Activated T-cell treated with anti-CD3 and anti-CD28 coated beads, Interleukin-2, amount 50 U/mL, for 4 hours (primary cell): ENCODE results near the gene SPIN1. TPM values are rescaled to one million over a fixed set of nuclear protein-coding genes. Genes with fewer than 3 reads are reported as not detected.

Source experiments
- ATAC-seq, 2 donors: fragments of 200-7000 bp; cut with Tn5 transposase; one replicate each; pipeline ENCODE4 v1.10.0; 2021
- DNase-seq: peaks from one replicate; pipeline ENCODE4 v3.0.0-alpha.2; 2020
- H3K27me3 Mint-ChIP-seq: one replicate; pipeline ENCODE4 v1.8.0; 2021; ENCODE audit warnings: low read depth, mixed read lengths
- H3K36me3 Mint-ChIP-seq: one replicate; pipeline ENCODE4 v1.8.0; 2022; ENCODE audit warnings: mixed read lengths; ENCODE audit not compliant: insufficient read depth
- H3K4me1 Mint-ChIP-seq: one replicate; pipeline ENCODE4 v1.8.0; 2021; ENCODE audit warnings: low read depth, mixed read lengths
- H3K4me3 Mint-ChIP-seq: one replicate; pipeline ENCODE4 v1.8.0; 2021; ENCODE audit warnings: mild to moderate bottlenecking, moderate library complexity, mixed read lengths
- H3K9me3 Mint-ChIP-seq: one replicate; pipeline ENCODE4 v1.8.0; 2021; ENCODE audit warnings: mixed read lengths
- total RNA-seq, 3 donors: library from RNA; stranded (reverse); gene quantifications; one replicate each; pipeline ENCODE4 v1.2.1, GENCODE V29; 2021

The SPIN1 gene
- total RNA-seq, 3 donors from 2014 or later: 16.2 to 17.8 (median 16.3) TPM

DNA sequence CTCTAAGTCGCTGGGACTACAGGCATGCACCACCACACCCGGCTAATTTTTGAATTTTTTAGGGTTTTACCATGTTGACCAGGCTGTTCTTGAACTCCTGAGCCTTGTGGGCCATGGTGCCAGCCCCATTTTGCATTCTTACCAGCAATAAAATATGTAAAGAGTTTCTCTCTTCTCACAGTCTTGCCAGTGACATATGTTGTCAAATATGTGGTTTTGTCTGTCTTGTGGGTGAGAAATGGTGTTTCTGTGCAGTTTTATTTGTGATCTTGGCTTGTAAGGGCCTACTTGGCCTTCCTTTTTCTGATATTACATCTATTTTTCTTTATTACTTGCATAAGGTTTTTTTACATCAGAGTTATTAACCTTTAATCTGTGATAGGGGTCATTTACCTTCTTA, 47.1 kb downstream of the SPIN1 start:
- Mint-ChIP-seq H3K27me3 (no peaks in the 10 kb centered on the region), H3K36me3 (peaks cover 54% of the 10 kb centered on the region), H3K4me1 (peaks cover 25% of the 10 kb centered on the region), H3K9me3 (peaks cover 3% of the 10 kb centered on the region), H3K4me3 (no peak overlapping the region)
- DNase-seq (no peak), ATAC-seq (no peak)

DNA sequence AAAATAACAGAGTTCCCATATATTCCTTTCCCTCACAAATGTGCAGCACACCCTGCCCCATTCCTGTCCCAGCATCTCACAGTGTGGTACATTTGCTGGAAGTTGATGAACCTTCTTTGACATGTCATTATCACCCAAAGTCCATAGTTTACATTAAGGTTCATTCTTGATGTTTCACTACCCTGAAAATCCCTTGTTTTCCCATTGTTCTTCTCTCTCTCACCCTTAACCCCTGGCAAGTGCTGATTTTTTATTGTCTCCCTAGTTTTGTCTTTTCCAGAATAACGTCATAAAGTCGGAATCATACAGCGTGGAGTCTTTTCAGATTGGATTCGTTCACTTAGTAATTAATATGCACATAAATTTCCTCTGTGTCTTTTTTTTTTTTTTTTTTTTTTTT, 48.1 kb downstream of the SPIN1 start:
- Mint-ChIP-seq H3K9me3 (peaks cover 3% of the 10 kb centered on the region), H3K4me3 (no peak overlapping the region), H3K27me3 (no peaks in the 10 kb centered on the region), H3K36me3 (peaks cover 56% of the 10 kb centered on the region), H3K4me1 (peaks cover 25% of the 10 kb centered on the region)
- ATAC-seq (no peak), DNase-seq (no peak)

DNA sequence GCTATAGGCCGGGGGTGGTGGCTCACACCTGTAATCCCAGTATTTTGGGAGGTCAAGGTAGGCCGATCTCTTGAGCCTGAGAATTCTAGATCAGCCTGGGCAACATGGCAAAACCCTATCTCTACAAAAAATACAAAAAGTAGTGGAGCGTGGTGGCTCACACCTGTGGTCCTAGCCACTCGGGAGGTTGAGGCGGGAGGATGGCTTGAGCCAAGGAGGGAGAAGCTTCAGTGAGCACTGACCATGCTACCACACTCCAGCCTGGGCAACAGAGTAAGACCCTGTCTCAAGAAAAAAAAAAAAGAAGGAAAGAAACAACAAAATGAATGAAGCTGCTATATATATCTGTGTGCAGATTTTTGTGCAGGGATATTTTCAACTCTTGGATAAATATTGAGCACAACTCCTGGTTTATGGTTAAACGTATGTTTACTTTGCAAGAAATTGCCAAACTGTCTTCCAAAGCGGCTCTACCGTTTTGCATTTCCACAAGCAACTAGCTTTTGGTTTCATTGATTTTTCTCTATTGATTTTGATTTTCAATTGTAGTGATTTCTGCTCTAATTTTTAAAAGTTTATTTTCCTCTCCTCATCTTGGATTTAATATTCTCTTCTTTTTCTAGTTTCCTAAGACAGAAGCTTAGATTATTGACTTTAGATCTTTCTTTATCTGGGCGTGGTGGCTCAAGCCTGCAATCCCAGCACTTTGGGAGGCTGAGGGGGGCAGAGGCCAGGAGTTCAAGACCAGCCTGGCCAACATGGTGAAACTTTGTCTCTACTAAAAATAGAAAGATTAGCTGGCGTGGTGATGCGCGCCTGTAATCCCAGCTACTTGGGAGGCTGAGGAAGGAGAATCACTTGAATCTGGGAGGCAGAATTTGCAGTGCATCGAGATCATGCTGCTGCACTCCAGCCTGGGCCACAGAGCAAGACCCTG, 49.2 kb downstream of the SPIN1 start:
- DNase-seq (no peak), ATAC-seq (no peak)
- peaks cover 57% of the 10 kb centered on the region for H3K36me3 Mint-ChIP-seq
- no peak overlapping the region for H3K4me3 Mint-ChIP-seq
- no peaks in the 10 kb centered on the region for H3K27me3 Mint-ChIP-seq
- H3K9me3 Mint-ChIP-seq: peaks cover 3% of the 10 kb centered on the region
- H3K4me1 Mint-ChIP-seq: peaks cover 31% of the 10 kb centered on the region

DNA sequence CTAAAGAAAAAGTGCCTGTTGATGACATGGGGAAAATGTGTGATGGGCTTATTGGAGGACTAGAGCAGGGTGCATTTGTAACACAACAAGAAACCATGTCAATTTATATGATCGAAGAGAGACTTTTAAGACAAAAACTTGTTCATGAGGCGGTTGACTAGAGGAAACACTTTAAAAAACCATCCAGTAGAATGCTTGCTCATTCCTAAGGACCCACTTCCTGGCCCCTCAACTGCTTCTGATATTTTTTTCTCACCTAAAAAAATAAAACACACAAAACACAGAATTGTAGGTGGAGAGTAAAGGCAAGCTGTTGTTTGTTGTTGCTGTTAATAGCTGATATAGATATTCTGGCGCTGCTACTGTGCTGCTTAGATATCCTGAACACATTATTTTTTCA, 50.6 kb downstream of the SPIN1 start:
- Mint-ChIP-seq H3K27me3 (no peaks in the 10 kb centered on the region), H3K4me1 (peaks cover 26% of the 10 kb centered on the region), H3K9me3 (peaks cover 3% of the 10 kb centered on the region), H3K36me3 (peaks cover 49% of the 10 kb centered on the region), H3K4me3 (no peak overlapping the region)
- ATAC-seq (no peak), DNase-seq (no peak)

DNA sequence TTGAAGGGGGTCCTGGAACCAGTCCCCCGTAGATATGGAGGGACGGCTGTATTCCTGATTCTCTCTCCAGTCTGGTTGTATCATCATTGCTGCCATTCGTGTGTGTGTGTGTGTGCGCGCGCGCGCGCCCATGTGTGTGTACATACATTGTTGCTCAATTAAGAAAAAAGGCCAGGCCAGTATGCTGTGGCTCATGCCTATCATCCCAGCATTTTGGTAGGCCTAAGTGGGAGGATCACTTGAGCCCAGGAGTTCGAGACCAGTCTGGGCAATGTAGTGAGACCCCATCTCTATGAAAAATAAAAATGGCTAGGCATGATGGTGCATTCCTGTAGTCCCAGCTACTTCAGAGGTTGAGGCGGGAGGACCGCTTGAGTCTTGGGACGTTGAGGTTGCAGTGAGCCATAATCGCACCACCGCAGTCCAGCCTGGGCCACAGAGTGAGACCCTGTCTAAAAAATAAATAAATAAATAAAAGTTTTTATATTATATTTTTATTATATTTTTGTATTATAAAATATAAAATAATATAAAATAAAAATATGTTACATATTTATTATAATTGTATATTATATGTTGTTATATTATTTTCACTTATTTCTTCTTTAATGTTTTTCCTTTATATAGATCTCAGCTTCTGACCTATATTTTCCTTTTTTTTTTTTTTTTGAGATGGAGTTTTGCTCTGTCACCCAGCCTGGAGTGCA, 53.2 kb downstream of the SPIN1 start:
- peaks cover 5% of the 10 kb centered on the region for H3K9me3 Mint-ChIP-seq
- no peak for DNase-seq
- H3K4me3 Mint-ChIP-seq: no peak overlapping the region
- H3K4me1 Mint-ChIP-seq: peaks cover 26% of the 10 kb centered on the region
- H3K36me3 Mint-ChIP-seq: peaks cover 38% of the 10 kb centered on the region
- H3K27me3 Mint-ChIP-seq: no peaks in the 10 kb centered on the region
- ATAC-seq: no peak

DNA sequence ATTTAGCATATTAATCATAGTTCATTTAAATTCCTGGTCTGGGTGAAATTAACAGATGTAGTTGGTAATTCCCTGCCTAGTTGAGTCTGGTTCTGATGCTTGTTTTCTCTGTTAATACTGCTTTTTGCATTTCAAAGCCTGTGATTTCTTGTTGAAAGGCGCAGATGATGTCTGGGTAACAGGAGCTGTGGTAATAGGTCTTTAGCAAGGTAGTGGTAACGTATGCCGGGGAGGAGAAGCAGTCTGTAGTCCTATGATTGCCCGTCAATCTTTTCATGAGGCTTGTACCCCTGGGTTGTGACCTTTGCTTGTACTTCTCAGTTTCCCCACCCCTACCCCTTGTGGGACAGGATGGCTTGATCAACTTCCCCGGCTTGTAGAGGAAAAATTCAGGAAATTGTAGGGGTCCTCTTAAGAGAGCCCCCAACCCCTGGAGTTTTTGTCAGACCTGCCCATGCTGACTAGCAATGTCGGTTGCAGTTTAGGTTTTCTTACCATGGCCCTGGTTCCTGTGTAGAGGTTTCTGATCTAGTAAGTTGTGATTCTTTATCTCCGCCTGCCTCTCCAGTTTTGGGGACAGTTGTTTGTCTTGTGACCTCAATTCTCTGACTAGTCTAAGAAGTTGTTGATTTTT, 55.4 kb downstream of the SPIN1 start:
- DNase-seq (no peak), ATAC-seq (no peak)
- peaks cover 35% of the 10 kb centered on the region for H3K4me1 Mint-ChIP-seq
- H3K4me3 Mint-ChIP-seq: no peak overlapping the region
- H3K36me3 Mint-ChIP-seq: peaks cover 33% of the 10 kb centered on the region
- no peaks in the 10 kb centered on the region for H3K27me3 Mint-ChIP-seq
- peaks cover 4% of the 10 kb centered on the region for H3K9me3 Mint-ChIP-seq

DNA sequence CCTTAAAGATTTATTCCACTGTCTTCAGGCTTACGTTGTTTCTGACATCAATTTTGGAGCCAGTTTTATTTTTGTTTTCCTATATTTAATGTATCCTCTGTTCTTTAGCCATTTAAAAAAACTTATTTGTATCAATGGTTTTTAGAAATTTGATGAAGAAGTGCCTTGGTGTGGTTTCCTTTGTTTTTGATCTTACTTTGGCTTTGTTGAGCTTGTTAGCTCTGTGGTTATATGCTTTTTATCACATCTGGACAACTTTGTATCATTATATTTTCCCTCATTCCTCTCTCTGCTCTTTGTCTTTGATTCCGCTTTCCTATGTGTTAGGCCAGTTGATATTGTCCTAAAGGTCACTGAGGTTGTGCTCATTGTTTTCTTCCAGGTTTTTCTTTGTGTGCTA, 58.5 kb downstream of the SPIN1 start:
- Mint-ChIP-seq H3K27me3 (no peaks in the 10 kb centered on the region), H3K4me3 (no peak overlapping the region), H3K4me1 (peaks cover 29% of the 10 kb centered on the region), H3K36me3 (peaks cover 42% of the 10 kb centered on the region), H3K9me3 (peaks cover 4% of the 10 kb centered on the region)
- DNase-seq: no peak
- ATAC-seq: no peak

DNA sequence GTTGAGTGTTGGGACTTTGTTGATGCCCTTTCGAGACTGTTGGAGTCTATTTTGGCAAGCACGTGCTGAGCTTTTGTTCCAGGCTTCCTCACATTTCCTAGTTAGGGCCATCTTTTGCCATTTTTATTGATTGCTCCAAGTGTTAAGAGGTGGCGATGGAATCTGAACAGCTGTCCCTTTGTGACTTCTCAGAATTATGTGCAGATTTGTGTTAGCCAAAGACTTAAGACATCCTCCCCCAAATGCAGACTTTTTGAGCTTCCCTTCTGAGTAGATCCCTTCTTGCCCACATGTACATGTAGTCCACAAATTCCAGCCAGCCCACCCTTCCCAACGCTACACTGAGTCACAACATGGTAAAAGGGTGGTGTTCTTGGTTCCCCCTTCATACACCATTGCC, 59.2 kb downstream of the SPIN1 start:
- H3K36me3 Mint-ChIP-seq: peaks cover 37% of the 10 kb centered on the region
- no peaks in the 10 kb centered on the region for H3K27me3 Mint-ChIP-seq
- ATAC-seq (no peak), DNase-seq (no peak)
- H3K4me1 Mint-ChIP-seq: peaks cover 23% of the 10 kb centered on the region
- peaks cover 4% of the 10 kb centered on the region for H3K9me3 Mint-ChIP-seq
- no peak overlapping the region for H3K4me3 Mint-ChIP-seq

DNA sequence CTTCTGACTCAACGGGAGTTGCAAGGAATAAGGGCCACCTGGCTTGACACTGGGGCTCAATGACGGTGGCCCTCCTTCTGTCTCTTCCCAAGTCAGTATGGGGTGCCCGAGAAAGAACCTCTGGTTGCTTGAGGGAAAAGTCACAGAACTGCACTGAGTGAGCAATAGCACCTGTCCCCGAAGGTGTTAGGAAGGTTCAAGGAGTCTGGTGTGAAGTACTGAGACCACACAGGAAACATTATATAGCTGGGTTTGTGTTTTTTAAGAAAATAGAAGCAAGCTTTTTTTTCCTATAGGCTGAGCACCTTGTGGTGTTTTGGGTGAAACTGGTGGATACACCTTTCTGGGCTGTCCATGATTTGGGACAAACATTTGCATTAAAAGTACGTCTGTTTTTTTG, 62.9 kb downstream of the SPIN1 start:
- ATAC-seq (no peak), DNase-seq (no peak)
- Mint-ChIP-seq H3K27me3 (no peaks in the 10 kb centered on the region), H3K36me3 (peaks cover 26% of the 10 kb centered on the region), H3K4me1 (peaks cover 13% of the 10 kb centered on the region), H3K9me3 (peaks cover under 1% of the 10 kb centered on the region), H3K4me3 (no peak overlapping the region)

DNA sequence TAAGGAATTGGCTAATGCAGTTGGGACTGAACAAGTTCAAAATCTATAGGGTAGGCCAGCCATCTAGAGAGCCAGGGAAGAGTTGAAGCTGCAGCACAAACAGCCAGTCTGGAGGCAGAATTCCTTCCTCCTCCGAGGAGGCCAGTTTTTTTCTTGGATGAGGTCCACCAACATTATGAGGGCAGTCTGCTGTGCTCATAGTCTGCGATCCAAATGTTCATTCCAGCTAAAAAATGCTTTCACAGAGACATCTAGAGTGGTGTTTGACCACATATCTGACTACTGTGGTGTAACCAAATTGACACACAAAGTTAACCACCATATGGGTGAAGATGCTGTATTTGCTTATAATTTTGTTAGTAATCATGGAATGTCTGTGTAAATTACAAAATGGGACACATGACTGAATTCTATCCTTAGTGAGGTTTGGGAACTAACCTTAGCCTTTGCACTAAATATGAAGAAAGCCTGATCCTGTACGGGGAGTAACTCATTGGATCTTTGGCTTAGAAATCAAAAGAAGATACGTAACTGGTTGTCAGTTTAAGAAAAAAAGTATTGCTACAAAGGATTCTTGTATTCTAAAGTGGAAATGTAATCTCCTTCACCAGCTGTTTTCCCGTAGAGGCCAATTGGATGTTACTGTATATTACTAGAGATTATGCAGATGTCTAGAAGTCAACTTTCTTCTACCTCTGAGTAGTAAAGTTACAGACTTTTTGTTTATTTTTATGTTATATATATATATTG, 70.6 kb downstream of the SPIN1 start:
- DNase-seq: no peak
- ATAC-seq: no peak
- Mint-ChIP-seq H3K9me3 (no peaks in the 10 kb centered on the region), H3K4me3 (no peak overlapping the region), H3K4me1 (peaks cover 12% of the 10 kb centered on the region), H3K27me3 (no peaks in the 10 kb centered on the region), H3K36me3 (peaks cover 19% of the 10 kb centered on the region)

DNA sequence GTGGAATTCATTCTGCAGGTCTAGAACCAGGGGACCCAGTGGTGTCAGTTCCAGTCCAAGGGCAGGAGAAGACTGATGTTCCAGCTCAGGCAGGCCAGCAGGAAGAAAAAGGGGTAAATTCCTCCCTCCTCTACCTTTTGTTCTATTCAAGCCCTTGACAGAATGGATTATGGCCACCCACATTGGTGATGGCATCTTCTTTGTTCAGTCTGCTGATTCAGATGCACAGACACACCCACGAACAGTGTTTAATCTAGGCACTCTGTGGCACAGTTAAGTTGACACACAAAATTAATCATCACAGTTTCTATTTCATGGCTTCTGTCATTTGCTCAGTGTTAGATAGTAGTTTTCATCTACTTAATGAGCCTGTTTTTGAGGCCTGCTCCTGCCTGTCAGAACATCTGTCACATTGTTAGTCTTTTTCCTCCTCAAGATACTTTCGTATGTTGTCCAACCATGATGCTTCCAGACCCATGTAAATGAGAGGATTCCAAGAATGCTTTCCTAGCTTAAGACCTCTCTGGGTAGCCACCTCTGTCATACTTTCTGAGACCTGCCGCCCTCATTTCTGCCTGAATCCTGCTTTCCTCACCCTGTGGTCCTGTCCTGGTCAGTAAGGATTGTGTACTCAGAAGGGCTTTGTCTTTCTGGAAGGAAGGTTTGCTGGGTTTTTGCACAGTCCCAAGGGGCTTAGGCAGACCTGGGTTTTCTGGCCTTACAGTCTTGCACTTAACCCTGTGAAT, 72.5 kb downstream of the SPIN1 start:
- DNase-seq (no peak), ATAC-seq (peak; percentile 93 to 97)
- Mint-ChIP-seq H3K9me3 (no peaks in the 10 kb centered on the region), H3K4me1 (peaks cover 12% of the 10 kb centered on the region), H3K27me3 (no peaks in the 10 kb centered on the region), H3K4me3 (no peak overlapping the region), H3K36me3 (peaks cover 24% of the 10 kb centered on the region)

DNA sequence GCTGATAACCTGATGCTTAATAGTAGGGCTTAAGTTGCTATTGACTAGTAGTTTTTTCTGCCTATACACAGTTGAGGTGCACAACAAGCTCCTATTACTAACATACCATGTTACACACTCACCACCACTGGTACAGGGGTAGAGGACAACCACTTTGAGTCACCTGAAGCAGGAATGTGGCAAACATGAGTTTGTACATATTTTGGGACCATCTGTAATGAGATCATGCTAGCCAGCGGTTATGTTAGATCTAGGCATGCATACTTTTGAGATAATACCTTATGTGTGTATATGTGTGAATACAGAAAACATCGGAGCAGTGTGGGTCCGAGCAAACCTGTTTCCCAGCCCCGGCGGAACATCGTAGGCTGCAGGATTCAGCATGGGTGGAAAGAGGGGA, 73.9 kb downstream of the SPIN1 start:
- ATAC-seq (no peak), DNase-seq (no peak)
- peaks cover 12% of the 10 kb centered on the region for H3K4me1 Mint-ChIP-seq
- H3K36me3 Mint-ChIP-seq: peaks cover 20% of the 10 kb centered on the region
- no peaks in the 10 kb centered on the region for H3K9me3 Mint-ChIP-seq
- no peaks in the 10 kb centered on the region for H3K27me3 Mint-ChIP-seq
- no peak overlapping the region for H3K4me3 Mint-ChIP-seq

DNA sequence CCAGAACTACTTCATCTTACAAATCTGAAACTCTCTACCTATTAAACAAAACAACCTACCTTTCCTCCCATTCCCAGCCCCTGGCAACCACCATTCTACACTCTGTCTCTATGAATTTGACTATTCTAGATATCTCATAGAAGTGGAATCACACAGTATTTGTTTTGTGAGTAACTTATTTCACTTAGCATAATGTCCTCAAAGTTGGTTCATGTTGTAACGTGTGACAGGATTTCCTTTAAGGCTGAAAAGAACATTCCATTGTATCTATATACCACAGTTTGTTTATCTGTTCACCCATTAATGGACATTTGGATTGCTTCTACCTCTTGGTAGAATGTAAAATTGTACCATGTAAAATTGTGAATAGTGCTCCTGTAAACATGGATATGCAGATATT, 76.6 kb downstream of the SPIN1 start:
- no peak overlapping the region for H3K4me3 Mint-ChIP-seq
- H3K9me3 Mint-ChIP-seq: no peaks in the 10 kb centered on the region
- DNase-seq (no peak), ATAC-seq (no peak)
- peaks cover 12% of the 10 kb centered on the region for H3K4me1 Mint-ChIP-seq
- no peaks in the 10 kb centered on the region for H3K27me3 Mint-ChIP-seq
- peaks cover 36% of the 10 kb centered on the region for H3K36me3 Mint-ChIP-seq
